Left lung (tissue), 10 donors: ENCODE results near the gene FBXL3. TPM values are rescaled to one million over a fixed set of nuclear protein-coding genes. Genes with fewer than 3 reads are reported as not detected.
A peak's percentile ranks its signal among the peaks of the same experiment; 100 is the strongest.

Experiments
- ATAC-seq: fragments of 200-7000 bp; cut with Tn5 transposase; one replicate; pipeline ENCODE4 v1.9.1; 2020; ENCODE audit warnings: moderate library complexity
- DNase-seq, 4 donors: peaks; one replicate each; pipeline ENCODE4 v3.0.0-alpha.2; 2013 to 2020
- H3K27ac ChIP-seq, 2 donors: fragments of 200-600 bp; sonication (generic) in 1 of 2; one replicate each; pipeline versions ENCODE4 v1.5.0 to v1.8.0; 2020 to 2021
- H3K27me3 ChIP-seq, 2 donors: fragments of 200-600 bp; sonication (generic) in 1 of 2; one replicate each; pipeline versions ENCODE4 v1.5.0 to v1.8.0; 2020 to 2021
- H3K36me3 ChIP-seq, 2 donors: fragments of 200-600 bp; sonication (generic) in 1 of 2; one replicate each; pipeline versions ENCODE4 v1.5.0 to v1.8.0; 2020 to 2021
- H3K4me1 ChIP-seq, 2 donors: fragments of 200-600 bp; one replicate each; pipeline ENCODE4 v1.8.0; 2021
- H3K4me3 ChIP-seq, 2 donors: fragments of 200-600 bp; sonication (generic) in 1 of 2; one replicate each; pipeline versions ENCODE4 v1.5.0 to v1.8.0; 2020 to 2021; ENCODE audit warnings: mild to moderate bottlenecking in 1 of 2
- H3K9me3 ChIP-seq, 2 donors: fragments of 200-600 bp; sonication (generic) in 1 of 2; one replicate each; pipeline versions ENCODE4 v1.5.0 to v1.8.0; 2020 to 2021
- intact Hi-C, 2 donors: fragments of 100-400 bp; cut with DNase I; formaldehyde crosslinking; loops; one replicate each; pipeline versions ENCODE4 v1.11.2 to v1.14.2; 2022
- polyA plus RNA-seq, 6 donors: library from polyadenylated mRNA; unstranded; fragments of 120-200 nt; gene quantifications; one replicate each; pipeline ENCODE4 v1.2.1, GENCODE V29; 2013; ENCODE audit not compliant: insufficient read length in 6 of 6
- total RNA-seq, 2 donors: library from RNA; stranded (reverse); fragmentation: NEBNext Ultra II Directional; extraction: Animal tissue kit (Norgen Biotek cat#: 25700); gene quantifications; one replicate each; pipeline ENCODE4 v1.2.1, GENCODE V29; 2021
- TF ChIP-seq, protein P1 (sequence below), 2 donors: fragments of 200-600 bp; sonication (generic) in 1 of 2; IDR thresholded peaks; one replicate each; pipeline versions ENCODE4 v1.5.0 to v1.8.0; 2021; ENCODE audit warnings: antibody characterized with exemption in 2 of 2
- donor health status: DM: no; HTN: yes; CAD: no.
- donor health status: DM: no; HTN: no; CAD: no.

FBXL3 gene
- total and polyA plus RNA-seq, 8 donors = 38.8 to 69.2 (median 61.0) TPM

DNA sequence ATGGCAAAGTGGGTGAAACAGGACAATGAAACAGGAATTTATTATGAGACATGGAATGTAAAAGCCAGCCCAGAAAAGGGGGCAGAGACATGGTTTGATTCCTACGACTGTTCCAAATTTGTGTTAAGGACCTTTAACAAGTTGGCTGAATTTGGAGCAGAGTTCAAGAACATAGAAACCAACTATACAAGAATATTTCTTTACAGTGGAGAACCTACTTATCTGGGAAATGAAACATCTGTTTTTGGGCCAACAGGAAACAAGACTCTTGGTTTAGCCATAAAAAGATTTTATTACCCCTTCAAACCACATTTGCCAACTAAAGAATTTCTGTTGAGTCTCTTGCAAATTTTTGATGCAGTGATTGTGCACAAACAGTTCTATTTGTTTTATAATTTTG, 26.5 kb downstream of the FBXL3 start:
- DNase-seq (no peak), ATAC-seq (no peak)
- H3K27me3 ChIP-seq = no peaks in the 10 kb centered on the region
- intact Hi-C loops = no loop called here
- peaks cover 0 to 56% of the 10 kb centered on the region in 2 donors for H3K36me3 ChIP-seq
- TF ChIP-seq, protein P1, sequence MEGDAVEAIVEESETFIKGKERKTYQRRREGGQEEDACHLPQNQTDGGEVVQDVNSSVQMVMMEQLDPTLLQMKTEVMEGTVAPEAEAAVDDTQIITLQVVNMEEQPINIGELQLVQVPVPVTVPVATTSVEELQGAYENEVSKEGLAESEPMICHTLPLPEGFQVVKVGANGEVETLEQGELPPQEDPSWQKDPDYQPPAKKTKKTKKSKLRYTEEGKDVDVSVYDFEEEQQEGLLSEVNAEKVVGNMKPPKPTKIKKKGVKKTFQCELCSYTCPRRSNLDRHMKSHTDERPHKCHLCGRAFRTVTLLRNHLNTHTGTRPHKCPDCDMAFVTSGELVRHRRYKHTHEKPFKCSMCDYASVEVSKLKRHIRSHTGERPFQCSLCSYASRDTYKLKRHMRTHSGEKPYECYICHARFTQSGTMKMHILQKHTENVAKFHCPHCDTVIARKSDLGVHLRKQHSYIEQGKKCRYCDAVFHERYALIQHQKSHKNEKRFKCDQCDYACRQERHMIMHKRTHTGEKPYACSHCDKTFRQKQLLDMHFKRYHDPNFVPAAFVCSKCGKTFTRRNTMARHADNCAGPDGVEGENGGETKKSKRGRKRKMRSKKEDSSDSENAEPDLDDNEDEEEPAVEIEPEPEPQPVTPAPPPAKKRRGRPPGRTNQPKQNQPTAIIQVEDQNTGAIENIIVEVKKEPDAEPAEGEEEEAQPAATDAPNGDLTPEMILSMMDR (IDR thresholded peaks at IDR 0.05) = no peak
- H3K9me3 ChIP-seq = no peaks in the 10 kb centered on the region
- H3K27ac ChIP-seq = no peak overlapping the region
- peaks cover 0 to 31% of the 10 kb centered on the region in 2 donors for H3K4me1 ChIP-seq
- no peak overlapping the region for H3K4me3 ChIP-seq

DNA sequence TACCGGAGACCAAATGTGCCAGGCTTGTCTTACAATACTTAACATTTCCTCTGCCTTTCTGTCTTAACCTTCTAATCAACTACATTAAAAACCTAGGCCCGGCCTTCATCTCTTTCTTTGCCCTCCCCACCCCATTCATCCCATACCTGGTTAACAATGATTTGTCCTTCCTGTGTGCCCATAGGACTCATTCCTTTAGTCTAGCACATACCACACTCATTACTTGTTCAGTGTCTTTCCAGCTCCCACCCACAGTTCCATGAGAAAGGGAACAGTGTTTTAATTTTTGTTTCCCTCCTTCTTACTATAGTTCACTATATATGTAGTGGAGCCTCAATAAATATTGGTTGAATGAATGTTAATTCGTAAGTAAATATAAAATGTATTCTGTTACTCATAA, 32.7 kb downstream of the FBXL3 start:
- H3K9me3 ChIP-seq = no peaks in the 10 kb centered on the region
- H3K4me3 ChIP-seq = no peak overlapping the region
- no peak overlapping the region for H3K27ac ChIP-seq
- peaks cover 0 to 30% of the 10 kb centered on the region in 2 donors for H3K4me1 ChIP-seq
- no peaks in the 10 kb centered on the region for H3K27me3 ChIP-seq
- intact Hi-C loops = no loop called here
- ATAC-seq (no peak), DNase-seq (no peak)
- H3K36me3 ChIP-seq = peaks cover 0 to 30% of the 10 kb centered on the region in 2 donors
- TF ChIP-seq, protein P1 (IDR thresholded peaks at IDR 0.05) = no peak

DNA sequence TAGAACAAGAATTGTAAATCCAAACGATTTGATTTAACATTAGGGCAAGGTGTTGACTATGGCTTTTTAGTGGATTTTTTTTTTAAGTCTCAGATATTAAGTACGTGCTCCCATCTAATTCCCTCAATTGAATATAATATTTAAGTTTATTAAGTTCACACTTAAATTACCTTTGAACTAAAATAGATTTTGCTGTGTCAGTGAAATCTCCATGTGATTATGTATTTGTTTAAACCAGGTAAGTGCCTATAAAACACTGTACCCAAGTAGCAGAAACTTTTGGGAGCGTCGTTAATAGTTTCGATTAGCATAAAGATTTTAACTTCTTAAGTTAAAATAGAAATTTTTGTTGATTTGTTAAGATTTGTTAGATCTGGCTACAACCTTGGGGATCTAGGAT, 33.5 kb downstream of the FBXL3 start:
- DNase-seq (no peak), ATAC-seq (no peak)
- H3K4me1 ChIP-seq = peaks cover 0 to 30% of the 10 kb centered on the region in 2 donors
- H3K4me3 ChIP-seq = peak overlapping the region in 1 of 2 donors; percentile 79
- H3K27ac ChIP-seq = no peak overlapping the region
- H3K36me3 ChIP-seq = peaks cover 0 to 23% of the 10 kb centered on the region in 2 donors
- no peaks in the 10 kb centered on the region for H3K9me3 ChIP-seq
- TF ChIP-seq, protein P1 (IDR thresholded peaks at IDR 0.05) = no peak
- intact Hi-C loops = no loop called here
- H3K27me3 ChIP-seq = no peaks in the 10 kb centered on the region

DNA sequence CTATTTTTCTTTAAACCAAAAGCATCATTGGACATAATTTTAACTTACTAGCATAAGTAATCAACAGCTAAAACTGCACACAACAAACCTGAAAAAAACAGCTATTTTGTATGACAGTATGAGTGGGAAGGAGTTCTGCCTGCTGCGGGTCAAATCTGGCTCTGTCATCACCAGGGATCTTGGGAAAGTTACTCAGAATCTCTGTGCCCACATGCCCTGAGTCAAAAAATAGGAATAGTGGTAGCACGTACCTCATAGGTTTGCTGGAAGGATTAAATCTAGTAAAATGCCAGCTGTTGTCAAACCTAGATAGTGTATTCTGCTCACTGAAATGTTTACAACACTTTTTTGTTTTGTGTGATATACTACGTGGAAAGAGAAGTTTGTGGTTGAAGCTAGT, 33.9 kb downstream of the FBXL3 start:
- DNase-seq (no peak), ATAC-seq (no peak)
- Histone ChIP-seq H3K4me3 (peak overlapping the region; percentile 59 to 79), H3K27me3 (no peaks in the 10 kb centered on the region), H3K4me1 (peaks cover 0 to 30% of the 10 kb centered on the region in 2 donors), H3K9me3 (no peaks in the 10 kb centered on the region), H3K36me3 (peaks cover 0 to 20% of the 10 kb centered on the region in 2 donors), H3K27ac (peak overlapping the region; percentile 86 to 93)
- intact Hi-C loops = no loop called here
- TF ChIP-seq, protein P1 (IDR thresholded peaks at IDR 0.05) = no peak

DNA sequence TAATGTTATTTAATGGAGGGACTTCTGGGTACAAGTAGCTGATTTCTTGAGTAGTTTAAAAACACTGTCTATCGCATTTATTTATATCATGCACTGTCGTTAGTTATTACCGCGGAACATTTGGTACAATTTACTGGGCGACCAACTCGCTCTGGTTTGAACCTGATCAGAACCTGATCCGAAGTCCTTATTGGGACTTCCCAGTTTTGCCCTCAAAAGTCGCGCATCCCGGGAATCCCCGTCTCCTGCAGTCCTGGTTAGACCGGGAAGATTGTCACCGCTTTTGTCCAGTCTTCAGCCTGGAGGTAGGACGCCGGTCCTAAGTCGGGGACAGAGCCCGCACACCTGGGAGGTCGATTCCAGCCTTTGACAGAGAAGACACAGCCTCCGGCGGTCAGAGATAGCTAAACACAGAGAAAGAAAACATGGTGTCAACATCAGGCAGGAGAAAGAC, 34.4 kb downstream of the FBXL3 start:
- Histone ChIP-seq H3K4me1 (peaks cover 0 to 30% of the 10 kb centered on the region in 2 donors), H3K27me3 (no peaks in the 10 kb centered on the region), H3K4me3 (peak overlapping the region; percentile 59 to 79), H3K27ac (peak overlapping the region; percentile 86 to 93), H3K36me3 (peaks cover 0 to 17% of the 10 kb centered on the region in 2 donors), H3K9me3 (no peaks in the 10 kb centered on the region)
- intact Hi-C loops = no loop called here
- ATAC-seq (peak; percentile 28), DNase-seq (peak in 3 of 4 donors; percentile 34 to 47 (median 44))
- TF ChIP-seq, protein P1 (IDR thresholded peaks at IDR 0.05) = no peak
